ENCODE measurements around the gene KRTAP5-3. TPM values are rescaled to one million over a fixed set of nuclear protein-coding genes. Genes with fewer than 3 reads are reported as not detected.

KRTAP5-3 gene
- total and polyA plus RNA-seq, 2 donors (not counting 1 experiment from before 2014, with no cell fraction given), result not detected

DNA sequence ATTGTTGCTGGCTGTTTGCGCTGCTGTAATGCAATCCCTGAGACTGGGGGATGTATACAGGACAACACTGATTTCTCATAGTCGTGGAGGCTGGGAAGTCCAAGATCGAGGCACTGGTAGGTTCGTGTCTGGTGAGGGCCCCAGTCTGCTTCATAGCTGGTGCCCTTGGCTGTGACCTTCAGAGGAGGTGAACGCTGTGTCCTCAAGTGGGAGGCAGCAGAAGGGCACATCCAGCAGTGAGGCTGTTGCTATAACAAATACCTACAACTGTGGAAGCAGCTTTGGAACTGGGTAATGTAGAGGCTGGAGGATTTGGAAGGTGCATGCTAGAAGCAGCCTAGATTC lies 42.6 kb upstream of the KRTAP5-3 start:
- Histone ChIP-seq H3K4me1 (ENCODE audit: control insufficient read depth in 2 of 2, insufficient read depth in 2 of 2, low read length in 2 of 2) (peaks cover 0 to 6% of the 10 kb centered on the region in 2 donors), H3K27ac (ENCODE audit: low read length in 2 of 2) (no peak overlapping the region), H4K20me1 (ENCODE audit: control insufficient read depth, insufficient read depth, low read length, poor library complexity, severe bottlenecking) (no peaks in the 10 kb centered on the region), H3K79me2 (ENCODE audit: control insufficient read depth, insufficient read depth, low read length) (no peaks in the 10 kb centered on the region), H3K36me3 (replicated peaks in 1 of 2; ENCODE audit: control extremely low read depth in 1 of 2, control insufficient read depth in 1 of 2, extremely low read depth in 1 of 2, insufficient read depth in 2 of 2, low read length in 1 of 2) (no peaks in the 10 kb centered on the region), H3K4me2 (replicated peaks; ENCODE audit: low read depth, low read length, poor library complexity, severe bottlenecking) (no peak overlapping the region), H3K4me3 (ENCODE audit: control extremely low read depth in 1 of 5, extremely low read depth in 1 of 5, insufficient read depth in 1 of 5, low read depth in 2 of 5, low read length in 4 of 5) (no peak overlapping the region), H3K27me3 (replicated peaks in 1 of 4; ENCODE audit: control extremely low read depth in 1 of 4, control insufficient read depth in 3 of 4, insufficient read depth in 4 of 4, low read length in 3 of 4) (peaks cover 0 to 22% (median 4%) of the 10 kb centered on the region in 4 experiments), H3K9me3 (ENCODE audit: control extremely low read depth in 1 of 3, control insufficient read depth in 2 of 3, insufficient read depth in 1 of 3, low read length in 2 of 3) (no peaks in the 10 kb centered on the region), H2AFZ (ENCODE audit: insufficient read depth, low read depth, low read length, poor library complexity, severe bottlenecking) (no peak overlapping the region), H3K9ac (ENCODE audit: low read length) (no peak overlapping the region)
- TF ChIP-seq EZH2 (IDR thresholded peaks at IDR 0.05; ENCODE audit: borderline replicate concordance, insufficient read depth, low read depth, low read length, poor library complexity, severe bottlenecking), result no peak
- TF ChIP-seq, protein P1, sequence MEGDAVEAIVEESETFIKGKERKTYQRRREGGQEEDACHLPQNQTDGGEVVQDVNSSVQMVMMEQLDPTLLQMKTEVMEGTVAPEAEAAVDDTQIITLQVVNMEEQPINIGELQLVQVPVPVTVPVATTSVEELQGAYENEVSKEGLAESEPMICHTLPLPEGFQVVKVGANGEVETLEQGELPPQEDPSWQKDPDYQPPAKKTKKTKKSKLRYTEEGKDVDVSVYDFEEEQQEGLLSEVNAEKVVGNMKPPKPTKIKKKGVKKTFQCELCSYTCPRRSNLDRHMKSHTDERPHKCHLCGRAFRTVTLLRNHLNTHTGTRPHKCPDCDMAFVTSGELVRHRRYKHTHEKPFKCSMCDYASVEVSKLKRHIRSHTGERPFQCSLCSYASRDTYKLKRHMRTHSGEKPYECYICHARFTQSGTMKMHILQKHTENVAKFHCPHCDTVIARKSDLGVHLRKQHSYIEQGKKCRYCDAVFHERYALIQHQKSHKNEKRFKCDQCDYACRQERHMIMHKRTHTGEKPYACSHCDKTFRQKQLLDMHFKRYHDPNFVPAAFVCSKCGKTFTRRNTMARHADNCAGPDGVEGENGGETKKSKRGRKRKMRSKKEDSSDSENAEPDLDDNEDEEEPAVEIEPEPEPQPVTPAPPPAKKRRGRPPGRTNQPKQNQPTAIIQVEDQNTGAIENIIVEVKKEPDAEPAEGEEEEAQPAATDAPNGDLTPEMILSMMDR (IDR thresholded peaks at IDR 0.05), result no peak
- H3K27me3 Mint-ChIP-seq, result peaks cover 31% of the 10 kb centered on the region
- H3K27ac Mint-ChIP-seq, result no peak overlapping the region
- no peaks in the 10 kb centered on the region for H3K9me3 Mint-ChIP-seq (ENCODE audit: insufficient read depth)
- 70% methylated on average over 5 of the region's 5 CpGs for WGBS (ENCODE audit: insufficient coverage)
- no peak overlapping the region for H3K4me3 Mint-ChIP-seq
- CTCF ChIA-PET, result interaction anchor here (1.3 to 2.5 kb wide), 3 partner anchors 43 to 500 kb away, joined by 6 to 16 read pairs (median 15); no protein-coding TSS in a partner anchor
- no peaks in the 10 kb centered on the region for H3K4me1 Mint-ChIP-seq
- DNase-seq, result no peak
- no peak for ATAC-seq (ENCODE audit: low read depth)
- POLR2A ChIA-PET, result no interaction called here
- intact Hi-C loops (cut with micrococcal nuclease), result loop anchor here (5.0 kb wide), 1 partner anchor 41 kb away; no protein-coding TSS in a partner anchor

DNA sequence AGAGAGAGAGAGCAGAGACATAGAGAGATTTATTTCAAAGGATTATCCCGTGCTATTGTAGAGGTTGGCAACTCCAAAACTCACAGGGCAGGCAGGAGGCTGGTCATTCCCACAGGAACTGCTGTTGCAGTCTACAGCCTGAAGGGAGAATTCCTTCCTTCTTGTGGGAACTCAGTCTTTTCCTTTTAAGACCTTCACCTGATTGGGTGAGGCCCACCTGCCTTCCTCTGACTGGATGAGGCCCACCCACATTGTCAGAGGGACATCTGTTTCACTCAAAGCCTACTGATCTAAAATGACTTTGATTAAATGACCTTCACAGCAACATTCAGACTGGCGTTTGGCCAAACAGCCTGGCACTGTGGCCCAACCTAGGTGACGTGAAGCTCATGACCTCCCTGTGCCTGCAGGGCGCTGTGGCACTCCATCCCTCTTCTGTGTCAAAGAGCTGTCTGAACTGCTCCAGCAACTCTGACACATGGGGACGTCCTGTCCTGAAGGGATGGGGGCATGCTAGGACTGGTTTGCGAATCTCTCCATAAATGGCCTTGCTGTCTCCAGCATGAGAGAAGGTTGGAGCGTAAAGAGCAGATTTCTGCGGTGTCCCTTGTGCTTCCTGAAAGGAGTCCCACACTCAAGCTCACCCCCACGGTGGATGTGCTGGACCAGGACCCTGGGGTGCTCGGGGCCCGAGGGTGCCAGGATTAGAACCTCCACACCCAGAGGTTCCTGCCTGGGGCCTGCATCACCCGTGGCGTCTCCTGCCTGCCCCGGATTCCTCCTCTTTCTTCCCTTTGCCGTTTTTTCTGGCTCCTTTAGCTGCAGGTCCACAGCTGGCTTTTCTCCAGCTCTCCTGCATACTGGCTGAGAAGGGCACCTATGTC lies 42.0 kb upstream of the KRTAP5-3 start:
- Histone ChIP-seq H3K36me3 (replicated peaks in 1 of 2; ENCODE audit: control extremely low read depth in 1 of 2, control insufficient read depth in 1 of 2, extremely low read depth in 1 of 2, insufficient read depth in 2 of 2, low read length in 1 of 2) (no peaks in the 10 kb centered on the region), H3K4me3 (ENCODE audit: control extremely low read depth in 1 of 5, extremely low read depth in 1 of 5, insufficient read depth in 1 of 5, low read depth in 2 of 5, low read length in 4 of 5) (no peak overlapping the region), H4K20me1 (ENCODE audit: control insufficient read depth, insufficient read depth, low read length, poor library complexity, severe bottlenecking) (no peaks in the 10 kb centered on the region), H3K4me2 (replicated peaks; ENCODE audit: low read depth, low read length, poor library complexity, severe bottlenecking) (no peak overlapping the region), H3K9me3 (ENCODE audit: control extremely low read depth in 1 of 3, control insufficient read depth in 2 of 3, insufficient read depth in 1 of 3, low read length in 2 of 3) (no peaks in the 10 kb centered on the region), H3K4me1 (ENCODE audit: control insufficient read depth in 2 of 2, insufficient read depth in 2 of 2, low read length in 2 of 2) (peaks cover 0 to 6% of the 10 kb centered on the region in 2 donors), H3K27ac (ENCODE audit: low read length in 2 of 2) (no peak overlapping the region), H2AFZ (ENCODE audit: insufficient read depth, low read depth, low read length, poor library complexity, severe bottlenecking) (no peak overlapping the region), H3K9ac (ENCODE audit: low read length) (no peak overlapping the region), H3K27me3 (replicated peaks in 1 of 4; ENCODE audit: control extremely low read depth in 1 of 4, control insufficient read depth in 3 of 4, insufficient read depth in 4 of 4, low read length in 3 of 4) (peaks cover 0 to 21% (median 4%) of the 10 kb centered on the region in 4 experiments), H3K79me2 (ENCODE audit: control insufficient read depth, insufficient read depth, low read length) (no peaks in the 10 kb centered on the region)
- no peak overlapping the region for H3K4me3 Mint-ChIP-seq
- peaks cover 27% of the 10 kb centered on the region for H3K27me3 Mint-ChIP-seq
- WGBS (ENCODE audit: insufficient coverage), result 85% methylated on average over 14 of the region's 15 CpGs
- POLR2A ChIA-PET, result no interaction called here
- intact Hi-C loops (cut with micrococcal nuclease), result loop anchor here (5.0 kb wide), 1 partner anchor 42 kb away; no protein-coding TSS in a partner anchor
- CTCF ChIA-PET, result interaction anchor here (1.0 to 2.5 kb wide), 5 partner anchors 9 to 501 kb away, joined by 3 to 16 read pairs (median 6); no protein-coding TSS in a partner anchor
- H3K4me1 Mint-ChIP-seq, result no peaks in the 10 kb centered on the region
- no peak for DNase-seq
- TF ChIP-seq, protein P1 (IDR thresholded peaks at IDR 0.05), result no peak
- no peak for TF ChIP-seq EZH2 (IDR thresholded peaks at IDR 0.05; ENCODE audit: borderline replicate concordance, insufficient read depth, low read depth, low read length, poor library complexity, severe bottlenecking)
- no peak overlapping the region for H3K27ac Mint-ChIP-seq
- H3K9me3 Mint-ChIP-seq (ENCODE audit: insufficient read depth), result no peaks in the 10 kb centered on the region
- no peak for ATAC-seq (ENCODE audit: low read depth)
